GM13977 (cell line): ENCODE data around the gene PDE1C.

Experiments
- DNase-seq: peaks from one replicate; pipeline ENCODE4 v3.0.0; 2012; ENCODE audit warnings: low spot score
- in situ Hi-C: fragments of 300-500 bp; cut with MboI; formaldehyde crosslinking; loops from one replicate; pipeline ENCODE4 v1.12.0; 2022; ENCODE audit warnings: low sequenced_read_pairs, low pct_unique_long_range_greater_than_20kb, mixed read lengths, inconsistent platforms; ENCODE audit not compliant: unreplicated experiment
- TF ChIP-seq, protein P1 (sequence below): IDR thresholded peaks from 2 replicates; pipeline ENCODE4 v1.5.1; 2012; ENCODE audit warnings: mild to moderate bottlenecking, control low read depth; ENCODE audit not compliant: insufficient read depth; ENCODE audit errors: extremely low read depth, missing control alignments

PDE1C gene

GRCh38 chr7:31954500-31954899 lies 115.7 kb downstream of the PDE1C start:
- DNase-seq, result no peak
- in situ Hi-C loops, result no loop called here

DNA sequence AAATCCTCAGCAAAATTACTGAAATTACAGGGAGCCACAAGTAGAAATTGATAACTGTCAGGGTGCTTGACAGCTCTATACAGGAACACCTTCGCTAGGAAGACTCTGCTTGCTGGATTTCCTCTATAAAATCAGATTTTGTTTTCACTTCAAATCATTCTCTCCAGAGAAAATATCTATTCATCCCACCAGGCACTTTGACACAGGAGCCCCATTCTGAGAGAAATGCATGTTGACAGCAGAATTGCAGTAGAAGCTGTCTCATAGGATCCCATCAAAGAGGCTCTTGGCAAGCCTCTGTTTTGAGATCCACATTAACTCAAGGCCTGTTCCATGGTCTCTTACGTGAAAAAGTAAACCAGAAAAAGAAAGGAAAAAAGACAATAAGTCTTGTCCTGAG lies 116.8 kb downstream of the PDE1C start:
- no peak for DNase-seq
- TF ChIP-seq, protein P1, sequence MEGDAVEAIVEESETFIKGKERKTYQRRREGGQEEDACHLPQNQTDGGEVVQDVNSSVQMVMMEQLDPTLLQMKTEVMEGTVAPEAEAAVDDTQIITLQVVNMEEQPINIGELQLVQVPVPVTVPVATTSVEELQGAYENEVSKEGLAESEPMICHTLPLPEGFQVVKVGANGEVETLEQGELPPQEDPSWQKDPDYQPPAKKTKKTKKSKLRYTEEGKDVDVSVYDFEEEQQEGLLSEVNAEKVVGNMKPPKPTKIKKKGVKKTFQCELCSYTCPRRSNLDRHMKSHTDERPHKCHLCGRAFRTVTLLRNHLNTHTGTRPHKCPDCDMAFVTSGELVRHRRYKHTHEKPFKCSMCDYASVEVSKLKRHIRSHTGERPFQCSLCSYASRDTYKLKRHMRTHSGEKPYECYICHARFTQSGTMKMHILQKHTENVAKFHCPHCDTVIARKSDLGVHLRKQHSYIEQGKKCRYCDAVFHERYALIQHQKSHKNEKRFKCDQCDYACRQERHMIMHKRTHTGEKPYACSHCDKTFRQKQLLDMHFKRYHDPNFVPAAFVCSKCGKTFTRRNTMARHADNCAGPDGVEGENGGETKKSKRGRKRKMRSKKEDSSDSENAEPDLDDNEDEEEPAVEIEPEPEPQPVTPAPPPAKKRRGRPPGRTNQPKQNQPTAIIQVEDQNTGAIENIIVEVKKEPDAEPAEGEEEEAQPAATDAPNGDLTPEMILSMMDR, result no peak
- in situ Hi-C loops, result no loop called here

More at GRCh38 chr7:31954500-31954899, 115.7 kb downstream of the PDE1C start:
- TF ChIP-seq, protein P1, result no peak

- in situ Hi-C loops, result no loop called here
- DNase-seq, result no peak
- TF ChIP-seq, protein P1, result no peak
Observed at GRCh38 chr7:31950091-31950755, 120.0 kb downstream of the PDE1C start.

GRCh38 chr7:31948029-31948428 lies 122.2 kb downstream of the PDE1C start:
- no peak for DNase-seq
- in situ Hi-C loops, result no loop called here
- TF ChIP-seq, protein P1, result no peak

DNA sequence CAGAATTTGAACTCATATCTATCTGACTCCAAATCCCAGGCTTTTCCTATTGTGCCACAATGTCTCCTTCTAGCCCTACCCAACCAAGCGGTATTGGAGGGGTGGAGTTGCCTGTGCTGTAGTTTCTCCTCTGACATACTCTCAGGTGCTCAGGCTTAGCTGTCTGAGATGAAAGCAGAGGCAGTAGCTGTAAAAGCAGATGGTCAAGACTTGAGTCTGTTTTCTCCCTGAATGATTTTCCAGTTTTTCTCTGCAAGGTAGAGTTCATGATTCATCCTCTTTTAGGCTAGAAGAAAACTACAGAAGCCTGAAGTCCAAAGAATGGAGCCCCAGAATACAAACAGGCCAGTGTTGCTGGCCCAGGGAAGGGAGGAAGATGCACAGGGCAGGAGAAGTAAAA lies 130.0 kb downstream of the PDE1C start:
- no peak for DNase-seq
- in situ Hi-C loops, result no loop called here
- TF ChIP-seq, protein P1, result no peak

DNA sequence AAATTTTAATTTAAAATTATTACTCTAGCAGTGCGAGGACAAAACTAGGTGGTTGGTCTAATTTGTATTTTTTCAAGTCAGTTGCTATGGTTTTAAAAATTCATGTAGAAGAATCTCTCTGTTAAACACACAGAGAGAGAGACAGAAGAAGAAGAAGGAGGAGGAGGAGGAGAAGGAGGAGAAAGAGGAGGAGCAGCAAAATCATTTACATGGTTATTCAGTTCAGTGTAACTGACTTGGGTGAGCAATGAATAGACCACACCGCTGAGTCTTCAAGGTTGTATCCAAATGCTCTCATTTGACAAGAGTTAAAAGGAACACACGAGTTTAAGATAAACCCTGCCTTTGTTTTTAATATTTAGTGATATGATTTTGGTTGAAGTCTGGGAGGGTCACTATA lies 131.1 kb downstream of the PDE1C start:
- DNase-seq, result no peak
- in situ Hi-C loops, result no loop called here
- TF ChIP-seq, protein P1, result no peak
